Tibial artery (tissue), 4 donors: ENCODE measurements around the gene SMURF1.
"Not testable (repeated sequence)": the region's sequence is repeated elsewhere in the genome, so short reads cannot be mapped to it uniquely, and the experiment has no call there.

Experiments used
- DNase-seq, 2 donors: peaks; one replicate each; pipeline ENCODE4 v3.0.0-alpha.2; 2019
- H3K27ac ChIP-seq, 2 donors: fragments of 200-600 bp; sonication (generic) in 1 of 2; 1 replicate in 1 of 2; 2 replicates in 1 of 2; pipeline ENCODE4 v1.5.1; 2018 to 2019; ENCODE audit warnings: mild to moderate bottlenecking in 1 of 2
- H3K27me3 ChIP-seq, 2 donors: fragments of 200-600 bp; sonication (generic) in 1 of 2; one replicate each; pipeline versions ENCODE4 v1.5.1 to v1.6.0; 2016 to 2019
- H3K36me3 ChIP-seq, 3 donors: fragments of 200-600 bp; sonication (generic) in 2 of 3; one replicate each; pipeline ENCODE4 v1.5.1; 2016 to 2019; ENCODE audit warnings: mild to moderate bottlenecking in 2 of 3
- H3K4me1 ChIP-seq, 4 donors: fragments of 200-600 bp; sonication (generic) in 2 of 4; 1 replicate in 3 of 4; 2 replicates in 1 of 4; pipeline ENCODE4 v1.5.1; 2016 to 2019
- H3K4me3 ChIP-seq, 2 donors: fragments of 200-600 bp; sonication (generic) in 1 of 2; 1 replicate in 1 of 2; 2 replicates in 1 of 2; pipeline ENCODE4 v1.5.1; 2018 to 2019; ENCODE audit warnings: mild to moderate bottlenecking in 2 of 2
- H3K9me3 ChIP-seq, 3 donors: fragments of 200-600 bp; sonication (generic) in 1 of 3; one replicate each; pipeline ENCODE4 v1.5.1; 2016 to 2019
- CTCF ChIP-seq, 2 experiments: fragments of 200-600 bp in 1 of 2; fragments of 450-650 bp in 1 of 2; IDR thresholded peaks; one replicate each; pipeline ENCODE4 v1.5.1; 2017 to 2019; ENCODE audit warnings: antibody characterized with exemption in 2 of 2, mild to moderate bottlenecking in 1 of 2, moderate library complexity in 1 of 2
- intact Hi-C: fragments of 100-400 bp; cut with DNase I; formaldehyde crosslinking; loops from one replicate; pipeline ENCODE4 v1.15.0; 2023; ENCODE audit warnings: low total_unique reads

The SMURF1 gene

DNA sequence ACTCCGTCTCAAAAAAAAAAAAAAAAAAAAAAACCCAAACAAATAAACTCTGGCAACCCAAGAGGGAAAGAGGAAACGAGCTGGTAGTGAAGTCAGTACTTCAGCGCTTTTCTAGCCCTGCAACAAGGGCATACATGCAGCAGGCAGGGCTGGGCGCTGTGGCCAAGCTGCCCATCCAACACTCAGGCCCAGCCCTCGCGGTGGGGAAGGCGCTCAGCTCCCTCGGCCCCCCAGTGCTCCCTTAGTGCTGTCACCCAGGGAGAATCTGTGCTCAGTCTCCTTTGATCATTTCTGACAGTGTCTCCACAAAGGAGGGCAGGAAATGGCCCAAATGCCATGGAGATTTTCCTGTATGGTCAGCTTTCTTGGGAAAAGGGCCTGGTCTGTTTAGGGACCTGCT is 97.2 kb downstream of the SMURF1 start:
- intact Hi-C loops: no loop called here
- no peak for TF ChIP-seq CTCF (IDR thresholded peaks at IDR 0.05)
- Histone ChIP-seq H3K4me1 (peaks cover 0 to 60% (median 10%) of the 10 kb centered on the region in 4 donors), H3K36me3 (peaks cover 45 to 89% (median 83%) of the 10 kb centered on the region in 3 donors), H3K27ac (peak overlapping the region; percentile 55 to 62), H3K4me3 (no peak overlapping the region), H3K9me3 (no peaks in the 10 kb centered on the region), H3K27me3 (no peaks in the 10 kb centered on the region)
- DNase-seq: no peak

DNA sequence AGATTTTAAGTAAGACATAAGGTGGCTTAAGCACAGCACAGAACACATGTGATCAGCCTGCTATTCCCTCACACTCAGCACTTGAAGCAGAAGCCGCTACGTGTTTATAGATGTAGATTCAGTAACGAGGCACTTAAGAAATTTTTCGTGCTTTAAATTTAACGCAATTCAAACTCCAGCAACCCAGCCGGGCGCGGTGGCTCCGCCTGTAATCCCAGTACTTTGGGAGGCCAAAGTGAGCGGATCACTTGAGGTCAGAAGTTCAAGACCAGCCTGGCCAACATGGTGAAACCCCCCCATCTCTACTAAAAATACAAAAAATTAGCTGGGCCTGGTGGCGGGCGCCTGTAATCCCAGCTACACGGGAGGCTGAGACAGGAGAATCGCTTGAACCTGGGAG is 97.6 kb downstream of the SMURF1 start:
- intact Hi-C loops, H3K4me3 ChIP-seq, DNase-seq, H3K27me3 ChIP-seq, H3K9me3 ChIP-seq: not testable (repeated sequence)
- H3K36me3 ChIP-seq: peaks cover 40 to 89% (median 82%) of the 10 kb centered on the region in 3 donors
- H3K4me1 ChIP-seq: peaks cover 0 to 65% (median 14%) of the 10 kb centered on the region in 4 donors
- H3K27ac ChIP-seq: peak overlapping the region in 1 of 2 donors; percentile 62

DNA sequence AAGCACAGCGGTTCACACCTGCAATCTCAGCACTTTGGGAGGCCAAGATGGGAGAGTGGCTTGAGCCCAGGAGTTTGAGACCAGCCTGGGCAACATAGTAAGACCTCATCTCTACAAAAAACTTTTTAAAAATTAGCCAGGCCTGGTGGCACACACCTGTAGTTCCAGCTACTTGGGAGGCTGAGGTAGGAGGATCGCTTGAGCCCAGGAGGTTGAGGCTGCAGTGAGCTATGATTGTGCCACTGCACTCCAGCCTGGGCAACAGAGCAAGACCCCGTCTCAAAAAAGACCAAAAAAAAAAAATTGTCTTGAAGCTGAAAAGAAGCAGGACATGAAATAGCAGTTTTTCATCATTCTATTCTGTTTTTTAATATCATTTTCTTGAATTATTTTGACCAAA is 99.0 kb downstream of the SMURF1 start:
- H3K4me1 ChIP-seq: peaks cover 0 to 74% (median 22%) of the 10 kb centered on the region in 4 donors
- not testable (repeated sequence) for DNase-seq

DNA sequence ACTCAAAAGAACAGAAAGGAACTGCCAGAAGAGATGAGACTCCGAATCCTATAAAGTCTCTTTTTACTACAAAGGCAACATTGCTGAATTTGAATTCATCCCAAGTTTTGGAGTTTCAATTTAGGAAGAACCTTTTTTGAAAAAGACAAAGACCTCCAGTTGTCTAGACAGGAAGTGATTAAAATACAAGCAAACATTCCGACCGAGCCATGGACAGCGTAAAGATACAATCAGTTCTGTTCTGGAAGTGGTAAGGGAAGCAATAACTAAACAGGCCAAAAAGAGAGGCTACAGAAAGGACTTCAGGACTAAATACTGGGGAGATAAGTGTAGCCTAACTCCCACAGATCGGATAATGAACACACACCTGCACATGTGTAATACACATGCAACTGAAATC is 101.0 kb downstream of the SMURF1 start:
- no peaks in the 10 kb centered on the region for H3K27me3 ChIP-seq
- no peak for TF ChIP-seq CTCF (IDR thresholded peaks at IDR 0.05)
- H3K36me3 ChIP-seq: peaks cover 28 to 90% (median 75%) of the 10 kb centered on the region in 3 donors
- H3K4me1 ChIP-seq: peaks cover 0 to 55% (median 20%) of the 10 kb centered on the region in 4 donors
- no peak for DNase-seq
- no peak overlapping the region for H3K4me3 ChIP-seq
- intact Hi-C loops: loop anchor here (5.0 kb wide), 2 partner anchors 99 to 179 kb away; partner anchors contain the start of gene SMURF1
- H3K27ac ChIP-seq: peak overlapping the region; percentile 82 to 92
- no peaks in the 10 kb centered on the region for H3K9me3 ChIP-seq

More for the DNA sequence above, 99.0 kb downstream of the SMURF1 start:
- peaks cover 26 to 90% (median 74%) of the 10 kb centered on the region in 3 donors for H3K36me3 ChIP-seq
- H3K27me3 ChIP-seq, H3K9me3 ChIP-seq, H3K4me3 ChIP-seq: not testable (repeated sequence)
- intact Hi-C loops: loop anchor here (5.0 kb wide), 2 partner anchors 97 to 177 kb away; partner anchors contain the start of gene SMURF1
- peak overlapping the region in 1 of 2 donors; percentile 92 for H3K27ac ChIP-seq

- no peak for DNase-seq
- no peaks in the 10 kb centered on the region for H3K9me3 ChIP-seq
- peak overlapping the region; percentile 82 to 92 for H3K27ac ChIP-seq
- TF ChIP-seq CTCF (IDR thresholded peaks at IDR 0.05): no peak
- peaks cover 38 to 90% (median 76%) of the 10 kb centered on the region in 3 donors for H3K36me3 ChIP-seq
- no peak overlapping the region for H3K4me3 ChIP-seq
- intact Hi-C loops: loop anchor here (5.0 kb wide), 2 partner anchors 101 to 181 kb away; partner anchors contain the start of gene SMURF1
- peaks cover 0 to 53% (median 28%) of the 10 kb centered on the region in 4 donors for H3K4me1 ChIP-seq
- H3K27me3 ChIP-seq: no peaks in the 10 kb centered on the region
These were observed 102.4 kb downstream of the SMURF1 start for GRCh38 chr7:99041526-99041925.

DNA sequence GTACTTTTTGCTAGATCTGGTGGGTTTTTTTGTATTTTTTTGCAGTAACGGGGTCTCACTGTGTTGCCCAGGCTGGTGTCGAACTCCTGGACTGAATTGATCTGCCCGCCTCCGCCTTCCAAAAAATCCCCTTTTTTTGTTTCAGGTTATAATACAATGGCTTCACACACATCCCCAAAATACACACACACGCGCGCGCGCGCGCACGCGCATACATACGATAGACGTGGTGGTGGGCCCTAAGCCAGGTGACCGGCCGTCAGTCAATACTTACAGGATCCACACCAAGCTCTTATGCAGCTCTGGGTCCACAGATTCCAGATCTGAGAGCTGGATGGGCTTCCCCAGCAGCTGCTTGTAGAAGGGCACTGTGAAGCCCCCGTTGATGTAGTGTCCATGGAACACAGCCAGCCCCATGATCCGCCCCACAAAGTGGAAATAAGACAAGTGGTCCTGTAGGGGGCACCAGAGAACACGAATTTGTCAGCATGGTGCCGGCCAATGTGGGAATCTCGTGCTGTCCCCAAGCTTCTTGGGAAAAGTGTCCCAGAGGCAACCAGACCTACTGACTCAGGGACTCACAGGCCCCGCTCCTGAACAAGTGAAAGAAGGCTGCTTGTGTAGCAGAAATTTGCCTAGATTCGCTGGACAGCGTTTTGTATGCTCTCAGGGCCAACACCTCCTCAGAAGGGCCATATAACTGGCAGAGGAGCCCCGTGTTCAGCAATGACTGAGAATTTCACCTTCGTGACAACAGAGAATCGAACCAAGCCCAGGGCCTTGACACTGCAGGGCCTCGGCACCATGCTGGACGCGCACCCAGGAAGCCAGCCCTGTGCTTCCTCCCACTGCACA is 103.6 kb downstream of the SMURF1 start:
- peaks cover 0 to 63% (median 35%) of the 10 kb centered on the region in 4 donors for H3K4me1 ChIP-seq
- DNase-seq: peak; percentile 78 to 94
- no peaks in the 10 kb centered on the region for H3K9me3 ChIP-seq
- H3K27ac ChIP-seq: peak overlapping the region; percentile 82 to 92
- peak; percentile 69 to 92 for TF ChIP-seq CTCF (IDR thresholded peaks at IDR 0.05)
- H3K36me3 ChIP-seq: peaks cover 42 to 90% (median 75%) of the 10 kb centered on the region in 3 donors
- intact Hi-C loops: loop anchor here (5.0 kb wide), 2 partner anchors 102 to 182 kb away; partner anchors contain the start of gene SMURF1
- H3K4me3 ChIP-seq: no peak overlapping the region
- no peaks in the 10 kb centered on the region for H3K27me3 ChIP-seq
